Activated CD8-positive, alpha-beta memory T cell treated with anti-CD3 and anti-CD28 coated beads, Interleukin-2, amount 50 U/mL, for 24 hours (primary cell): ENCODE data around the gene KYNU.

Experiments used
- DNase-seq: peaks from one replicate; pipeline ENCODE4 v3.0.0-alpha.2; 2020; ENCODE audit errors: extremely low read depth

KYNU gene

DNA sequence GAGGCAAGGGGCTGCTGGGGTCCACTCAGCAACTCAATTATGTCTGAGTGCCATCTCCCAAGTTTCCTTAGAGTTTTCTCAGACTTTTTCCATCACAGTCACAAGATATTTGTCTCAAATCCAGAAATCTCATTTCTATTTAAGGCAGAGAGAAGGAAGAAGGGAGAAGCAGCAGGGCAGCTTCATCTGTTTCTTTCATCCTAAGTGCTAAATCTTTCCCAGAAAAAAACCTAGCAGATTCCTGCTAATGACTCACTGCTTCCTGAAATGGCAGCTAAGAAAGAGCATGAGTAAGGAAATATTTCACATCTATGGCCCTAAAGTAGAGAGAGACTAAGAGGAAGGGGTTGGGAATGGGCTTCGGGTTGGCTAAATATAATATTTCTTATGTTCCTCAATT is 88.0 kb downstream of the KYNU start:
- no peak for DNase-seq

DNA sequence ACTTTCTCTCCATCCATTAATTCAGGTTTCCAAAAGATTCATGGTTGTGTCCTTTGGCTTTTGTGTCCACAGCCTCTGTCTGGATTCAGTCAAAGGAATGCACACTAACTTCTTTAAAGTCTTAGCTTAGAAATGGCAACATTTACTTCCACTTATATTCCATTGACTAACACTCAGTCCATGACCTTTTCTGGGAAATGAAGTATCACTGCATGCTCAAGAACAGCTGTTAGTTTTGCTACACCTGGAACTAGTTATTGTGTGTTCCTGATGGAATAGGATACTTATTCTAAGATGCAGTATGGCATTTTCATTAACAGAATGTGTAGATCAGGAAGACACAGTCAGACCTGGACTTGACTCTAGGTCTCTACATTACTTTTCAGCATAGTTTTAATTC is 88.8 kb downstream of the KYNU start:
- no peak for DNase-seq

DNA sequence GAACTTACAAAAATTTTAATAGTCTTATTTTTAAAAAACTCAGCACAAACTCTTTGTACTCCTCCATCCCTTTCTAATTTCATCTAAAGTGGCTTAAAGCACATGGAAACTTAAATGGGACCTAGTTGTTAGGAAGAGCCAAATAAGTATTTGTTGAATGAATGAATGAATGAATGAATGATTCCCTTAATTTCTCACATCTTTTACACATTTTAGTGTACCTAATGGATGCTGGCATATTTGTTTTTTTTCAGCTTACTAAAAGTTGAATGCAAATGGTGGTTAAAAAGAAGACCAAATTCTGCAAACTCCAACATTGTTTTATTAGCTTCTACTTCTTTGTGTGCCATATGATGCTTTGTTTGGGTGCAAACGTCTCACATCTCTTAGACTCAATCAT is 89.6 kb downstream of the KYNU start:
- no peak for DNase-seq

DNA sequence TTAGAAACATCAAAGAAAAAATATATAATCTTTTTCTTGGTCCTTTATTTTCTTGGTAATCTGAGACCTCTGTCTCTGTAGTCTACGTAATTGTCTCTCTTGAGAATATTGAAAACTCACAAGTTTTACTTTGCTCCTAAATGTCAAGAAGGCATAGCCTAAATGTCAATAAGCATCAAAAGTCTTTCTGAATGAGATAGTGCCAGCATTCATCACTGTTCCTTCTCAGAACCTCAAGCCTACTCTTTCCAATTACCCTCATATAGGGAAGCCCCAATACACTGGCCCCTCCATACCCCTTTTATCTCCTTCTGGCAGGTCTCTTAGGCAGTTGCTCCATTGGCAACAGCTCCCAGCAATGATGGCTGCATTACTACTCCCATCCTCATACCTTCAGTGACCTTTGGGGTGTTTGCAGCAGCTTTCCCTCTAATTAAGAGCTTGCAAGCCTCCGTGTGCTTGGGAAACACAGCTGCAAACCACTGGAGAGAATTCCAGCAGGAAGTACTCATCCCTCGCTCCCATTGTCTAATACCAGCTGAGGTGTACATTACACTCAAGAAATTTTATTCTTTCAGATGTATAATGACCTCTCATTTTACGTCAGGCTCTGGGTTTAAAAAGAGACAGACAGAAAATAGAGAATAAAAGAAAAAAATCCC is 95.8 kb downstream of the KYNU start:
- DNase-seq: no peak

DNA sequence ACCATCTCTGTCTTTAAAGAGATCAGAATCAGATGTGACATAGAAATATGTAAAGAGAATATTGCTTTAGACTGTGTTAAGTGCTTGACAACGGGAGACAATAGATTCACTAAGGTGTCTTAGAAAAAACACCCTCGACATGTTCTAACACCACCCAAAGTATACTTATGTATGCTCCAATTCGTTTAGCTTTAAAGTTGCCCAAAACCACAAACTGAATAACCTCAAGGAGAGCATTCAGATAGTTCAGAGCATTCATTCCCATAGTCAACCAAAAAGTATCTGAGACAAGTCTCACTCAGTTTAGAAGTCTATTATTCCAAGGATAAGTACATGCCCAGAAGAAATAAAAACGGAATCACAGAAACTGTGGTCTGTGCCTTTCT is 96.4 kb downstream of the KYNU start:
- no peak for DNase-seq

DNA sequence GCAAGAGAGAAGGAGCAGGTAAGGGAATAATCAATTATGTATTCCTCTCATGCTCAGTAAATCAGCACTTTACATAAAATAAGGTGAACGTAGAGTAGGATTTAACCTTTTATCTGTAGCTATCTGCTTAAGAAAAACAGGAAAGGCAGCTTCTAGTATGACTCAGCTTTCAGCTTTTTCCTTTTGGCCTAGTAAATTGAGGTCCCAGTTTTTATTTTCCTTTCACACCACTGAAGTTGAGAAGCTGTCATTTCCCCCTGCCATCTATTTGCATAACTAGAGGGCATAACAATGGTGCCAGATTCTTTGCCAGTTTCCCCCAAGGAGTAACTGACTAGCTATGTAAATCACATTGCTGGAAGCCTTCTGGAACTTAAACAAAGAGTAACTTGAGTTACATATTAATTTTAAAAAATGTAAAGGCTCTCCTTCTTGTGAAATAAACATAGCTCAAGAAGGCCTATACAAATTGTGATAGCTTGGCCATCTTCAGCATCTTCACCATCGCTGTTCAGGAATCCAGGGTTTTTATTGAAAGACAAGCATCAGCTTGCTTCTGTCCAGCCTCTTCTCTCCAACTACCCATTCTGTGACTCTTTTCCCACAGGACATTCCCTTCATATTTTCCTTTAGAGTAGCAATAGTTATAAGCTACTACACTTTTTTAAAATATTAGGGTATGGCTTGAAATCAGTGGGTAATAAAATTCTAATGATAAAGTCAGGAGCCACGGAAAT is 97.0 kb downstream of the KYNU start:
- DNase-seq: no peak

DNA sequence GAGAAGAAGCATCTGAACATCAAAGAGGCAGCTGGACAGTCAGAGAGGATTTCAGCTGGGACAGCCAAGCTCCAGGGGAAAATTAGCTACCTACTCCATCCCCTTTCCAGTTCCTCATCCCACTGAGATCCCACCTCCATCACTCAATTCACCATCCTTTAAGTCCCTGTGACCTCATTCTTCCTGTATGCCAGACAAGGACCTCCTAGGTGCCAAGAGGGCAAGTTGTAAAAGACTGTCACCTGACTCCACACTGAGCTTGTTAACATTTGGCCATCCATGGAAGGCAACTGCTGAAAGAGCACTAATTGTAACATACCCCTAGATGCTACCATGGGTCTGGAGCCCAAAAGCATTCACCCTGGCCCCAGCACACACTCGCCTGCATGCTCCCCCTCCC is 97.8 kb downstream of the KYNU start:
- no peak for DNase-seq

DNA sequence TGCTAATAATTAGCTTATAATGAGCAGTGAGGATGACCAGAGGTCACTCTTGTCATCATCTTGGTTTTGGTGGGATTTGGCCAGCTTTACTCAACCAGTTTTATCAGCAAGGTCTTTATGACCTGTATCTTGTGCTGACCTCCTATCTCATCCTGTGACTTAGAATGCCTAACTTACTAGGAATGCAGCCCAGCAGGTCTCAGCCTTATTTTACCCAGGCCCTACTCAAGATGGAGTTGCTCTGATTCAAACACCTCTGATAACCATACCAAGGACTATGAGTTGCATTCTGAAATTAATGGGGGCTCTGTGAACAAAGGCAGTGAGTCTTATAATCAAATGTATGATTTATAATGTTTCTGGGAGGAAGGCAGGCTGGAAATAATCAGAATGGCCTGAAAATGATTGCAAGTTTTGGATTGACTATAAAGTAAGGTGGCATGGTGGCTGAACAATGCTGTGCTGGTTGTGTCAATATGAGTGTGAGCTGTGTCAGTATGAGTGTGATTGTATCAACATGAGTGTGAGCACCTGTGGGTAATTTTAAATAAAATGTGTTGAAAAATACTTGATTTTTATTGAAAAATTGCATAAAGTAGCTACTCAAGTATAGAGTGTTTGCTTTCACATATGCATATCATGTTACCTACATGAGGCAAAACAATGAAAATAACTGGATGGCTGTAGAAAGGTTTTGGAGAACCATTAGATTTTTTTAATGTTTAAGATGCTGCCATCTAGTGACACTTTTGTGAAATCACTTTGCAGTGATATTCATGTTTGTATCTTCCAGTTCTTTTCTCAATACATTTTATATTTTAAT is 103.0 kb downstream of the KYNU start:
- no peak for DNase-seq

DNA sequence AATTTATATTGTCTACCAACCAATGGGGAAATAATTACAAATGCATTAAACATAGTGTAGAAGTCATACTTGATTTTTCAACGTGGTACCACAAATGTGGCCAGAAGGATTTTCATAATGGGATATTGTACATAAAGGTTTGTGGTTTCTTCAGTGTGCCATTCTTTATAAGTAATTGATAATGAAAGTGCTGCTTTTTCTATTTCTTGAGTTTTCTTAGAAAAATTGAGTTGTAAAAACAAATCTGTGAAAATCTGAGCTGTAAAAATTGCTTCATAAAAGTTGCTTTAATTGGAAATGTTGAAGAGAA is 103.6 kb downstream of the KYNU start:
- DNase-seq: no peak

DNA sequence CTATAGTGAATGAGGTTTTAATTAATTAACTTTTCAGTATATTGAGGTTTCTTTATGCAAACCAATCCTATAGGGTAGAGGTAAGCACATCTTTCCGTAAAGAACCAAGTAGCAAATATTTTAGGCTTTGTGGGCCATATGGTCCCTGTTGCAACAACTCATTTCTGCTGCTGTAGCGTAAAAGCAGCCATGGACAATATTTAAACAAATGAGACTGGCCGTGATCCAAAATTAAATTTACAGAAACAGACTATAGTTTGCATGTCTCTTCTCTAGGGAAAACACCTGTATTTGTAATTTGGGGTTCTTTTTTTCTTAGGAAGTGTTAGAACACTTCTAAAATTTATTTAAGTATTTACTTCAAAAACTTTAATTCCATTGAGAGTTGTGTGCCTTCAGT is 104.3 kb downstream of the KYNU start:
- DNase-seq: no peak

DNA sequence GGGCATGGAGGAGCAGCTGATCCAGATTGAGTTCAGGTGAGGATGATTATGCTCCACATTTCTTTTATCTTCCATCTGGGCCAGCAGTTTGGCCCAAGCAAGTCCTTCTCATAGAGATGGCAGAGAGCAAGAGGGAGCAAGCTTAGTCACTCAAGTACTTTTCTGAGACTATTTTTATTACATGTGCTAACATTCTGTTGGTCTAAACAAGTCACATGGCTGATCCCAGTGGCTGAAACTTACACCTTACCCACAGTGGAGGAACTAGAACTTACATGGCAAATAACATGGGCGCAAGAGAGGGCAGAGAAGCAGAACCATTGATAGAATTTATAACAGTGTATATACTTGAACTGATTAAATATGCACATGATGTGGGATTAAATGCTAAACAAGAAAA is 105.7 kb downstream of the KYNU start:
- no peak for DNase-seq

DNA sequence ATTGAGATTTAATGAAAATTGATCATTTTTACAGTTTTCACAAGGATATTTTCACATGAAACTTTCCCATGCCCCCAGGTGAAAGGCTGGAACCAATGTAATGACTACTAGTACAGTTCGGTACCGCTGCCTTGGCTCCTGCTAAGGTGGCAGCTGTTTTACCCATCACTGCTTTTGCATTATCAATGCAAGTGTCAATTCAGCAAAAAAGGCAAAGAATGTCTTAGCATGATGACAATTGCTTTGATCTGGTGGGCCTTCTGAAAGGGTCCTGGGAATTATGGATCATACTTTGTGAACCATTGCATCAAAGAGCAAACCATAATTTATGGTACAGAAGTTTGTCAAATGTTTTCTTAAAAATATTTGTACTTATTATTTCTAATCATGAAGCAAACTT is 107.2 kb downstream of the KYNU start:
- DNase-seq: no peak

DNA sequence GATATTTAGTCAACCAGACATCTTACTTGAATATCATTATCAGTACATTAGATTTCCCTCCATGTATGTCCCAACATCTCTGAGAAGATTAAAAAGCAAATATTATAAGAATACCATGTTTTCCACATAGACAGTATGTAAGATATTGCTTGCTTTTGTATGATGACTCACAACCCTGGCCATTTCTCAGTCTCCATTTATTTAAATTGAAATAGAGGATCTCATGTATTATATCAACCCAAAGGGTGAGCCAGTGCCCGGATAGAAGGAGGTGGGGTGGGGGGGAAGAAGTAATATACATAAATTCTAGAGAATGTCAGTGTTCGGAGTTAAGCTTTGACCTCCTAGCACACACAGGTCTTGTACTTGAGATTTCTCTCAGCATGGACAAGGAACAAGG is 109.6 kb downstream of the KYNU start:
- DNase-seq: no peak

DNA sequence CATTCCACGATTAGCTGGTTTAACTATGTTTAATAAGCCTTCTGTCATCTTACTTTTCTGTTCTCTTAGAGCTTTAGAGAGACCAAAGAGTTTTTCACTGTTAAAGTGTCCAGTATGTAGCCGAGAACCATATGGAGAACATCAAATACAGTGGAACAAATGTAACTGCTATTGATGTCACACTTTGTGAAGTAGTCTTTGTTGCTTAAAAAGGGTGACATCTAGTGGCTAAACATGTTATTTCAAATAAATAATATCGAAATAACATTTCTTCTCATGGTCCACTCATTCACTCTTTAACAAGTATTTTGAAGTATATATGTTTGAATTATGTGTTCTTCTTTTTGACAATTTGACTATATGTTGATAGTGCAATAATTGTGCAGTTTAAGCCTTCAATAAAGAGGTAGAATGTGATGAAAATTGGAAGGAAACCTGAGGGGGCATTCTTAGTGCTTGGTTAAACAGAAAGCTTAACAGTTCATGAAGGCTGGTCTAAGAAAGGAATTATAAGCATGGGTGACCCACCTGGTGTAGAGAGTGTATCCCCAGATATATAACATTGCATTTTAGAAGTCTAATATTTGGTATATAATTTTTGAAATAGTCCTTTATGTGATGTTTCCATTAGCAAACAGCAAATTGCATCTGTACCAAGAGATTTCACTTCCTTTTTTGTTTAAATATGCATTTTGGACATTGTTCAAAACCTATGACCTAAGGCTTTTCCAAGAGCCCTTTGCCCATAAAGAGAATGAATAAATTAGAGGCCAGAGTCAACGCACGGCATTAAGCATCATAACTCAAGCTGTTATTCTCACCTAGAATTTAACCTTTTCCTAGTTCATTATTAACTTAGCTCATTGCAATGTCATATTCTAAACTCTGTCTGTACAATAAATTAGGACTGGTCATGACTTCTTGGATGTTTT is 112.1 kb downstream of the KYNU start:
- DNase-seq: no peak

DNA sequence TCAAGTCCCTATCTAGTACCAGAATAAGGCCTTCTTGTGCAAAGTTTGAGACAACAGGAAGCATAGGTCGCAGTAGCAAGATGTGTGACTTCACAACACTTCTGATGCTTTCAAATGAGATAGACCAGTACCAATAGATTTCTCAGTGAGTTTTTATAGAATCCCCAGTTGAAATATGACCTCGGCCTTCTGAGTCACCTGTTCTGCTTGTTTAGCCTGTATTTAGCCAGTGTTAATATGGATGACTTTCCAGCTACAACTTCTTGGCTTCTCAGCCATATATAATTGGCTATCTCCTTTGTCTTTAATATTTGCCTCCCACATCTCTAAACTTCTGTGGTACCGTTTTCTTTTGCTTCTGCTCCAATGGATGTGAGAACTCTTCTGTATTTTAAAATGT is 113.8 kb downstream of the KYNU start:
- no peak for DNase-seq

DNA sequence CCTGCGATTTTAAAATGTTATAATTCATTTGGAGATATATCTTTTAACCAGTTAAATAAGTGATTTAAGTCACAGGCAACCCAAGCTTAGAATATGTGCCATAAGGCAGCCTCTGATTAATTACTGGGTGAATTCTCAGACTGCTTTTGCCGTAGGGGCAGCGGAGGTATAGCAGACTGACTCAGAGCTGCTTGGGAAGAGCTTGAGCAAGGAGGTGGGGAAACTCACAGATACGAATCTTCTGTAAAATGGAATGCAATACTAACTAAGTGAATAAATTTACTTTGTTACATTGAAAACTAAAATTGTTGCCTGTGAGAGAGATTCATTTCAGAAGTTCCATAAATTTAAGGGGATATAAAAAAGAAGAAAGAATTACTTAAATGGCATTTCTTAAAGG is 115.4 kb downstream of the KYNU start:
- DNase-seq: no peak

DNA sequence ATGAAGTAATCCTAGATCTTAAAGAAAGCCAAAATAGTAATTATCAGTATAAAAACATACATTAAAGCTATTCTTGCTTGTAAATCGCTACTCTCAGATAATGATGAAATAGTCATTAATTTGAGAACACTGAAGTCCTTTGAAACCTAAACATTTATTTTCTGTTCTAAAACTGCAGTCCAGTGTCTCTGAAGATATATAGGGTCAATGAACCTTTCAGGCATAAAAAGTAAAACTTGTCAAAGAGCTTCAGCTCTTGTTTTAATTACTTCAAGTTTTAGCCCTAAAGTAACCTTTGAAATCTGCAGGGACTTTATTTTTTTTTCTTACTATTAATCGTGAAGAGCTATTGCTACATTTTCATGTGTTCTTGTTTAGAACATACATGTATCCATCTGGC is 116.3 kb downstream of the KYNU start:
- no peak for DNase-seq

DNA sequence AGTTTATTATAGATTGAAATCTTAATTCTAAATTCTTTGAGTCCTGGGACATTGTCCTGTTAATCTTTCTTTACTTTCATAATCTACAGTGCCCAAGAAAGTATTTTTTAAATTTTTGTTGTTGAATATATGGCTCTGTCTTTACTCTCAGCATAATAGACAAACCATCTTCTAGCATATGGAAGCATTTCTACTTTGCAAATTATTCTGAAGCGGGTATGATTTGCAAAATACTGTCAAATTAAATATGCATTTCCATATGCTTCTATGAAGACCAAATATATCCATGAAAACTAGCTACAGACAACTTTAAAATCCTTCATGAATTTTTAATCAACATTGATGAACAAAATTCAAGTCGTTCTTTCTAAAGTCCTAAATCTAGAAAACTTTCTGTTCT is 117.2 kb downstream of the KYNU start:
- no peak for DNase-seq

DNA sequence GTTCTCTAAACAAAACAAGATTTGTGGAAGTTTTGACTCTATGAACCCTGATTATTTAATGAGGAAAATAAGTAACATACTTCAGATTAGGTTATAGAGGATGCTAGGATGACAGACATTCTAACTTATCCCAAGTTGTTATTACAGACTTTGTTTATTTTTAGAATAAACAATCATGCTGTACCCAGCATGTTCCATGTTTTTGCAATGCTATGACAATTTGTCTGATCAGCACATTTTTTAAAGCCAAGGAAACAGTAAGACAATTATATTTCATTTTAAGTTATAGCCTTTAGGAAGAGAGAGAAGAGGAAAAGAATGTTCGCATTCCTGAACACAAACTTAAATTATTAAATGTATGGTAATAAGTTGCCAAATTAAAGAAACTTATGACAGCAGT is 119.8 kb downstream of the KYNU start:
- DNase-seq: no peak

DNA sequence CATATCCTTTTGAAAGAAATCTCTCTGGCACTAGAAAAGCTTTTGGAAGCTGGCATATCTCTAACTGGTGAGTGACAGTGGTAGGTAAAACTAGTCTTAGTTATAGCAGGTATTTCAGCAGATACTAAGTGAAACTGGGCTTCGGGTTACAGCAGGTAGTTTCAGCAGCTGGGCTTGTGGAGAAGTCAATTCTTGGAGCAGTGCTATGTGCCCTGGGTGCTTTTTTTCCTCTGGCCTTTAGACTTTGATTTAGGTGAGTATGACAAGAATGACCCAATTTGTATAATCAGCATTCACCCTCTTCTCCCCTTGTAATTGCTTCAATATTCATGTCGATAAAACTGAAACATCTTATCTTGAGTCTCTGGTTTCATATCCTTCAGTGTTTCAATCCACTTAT is 123.1 kb downstream of the KYNU start:
- DNase-seq: no peak

DNA sequence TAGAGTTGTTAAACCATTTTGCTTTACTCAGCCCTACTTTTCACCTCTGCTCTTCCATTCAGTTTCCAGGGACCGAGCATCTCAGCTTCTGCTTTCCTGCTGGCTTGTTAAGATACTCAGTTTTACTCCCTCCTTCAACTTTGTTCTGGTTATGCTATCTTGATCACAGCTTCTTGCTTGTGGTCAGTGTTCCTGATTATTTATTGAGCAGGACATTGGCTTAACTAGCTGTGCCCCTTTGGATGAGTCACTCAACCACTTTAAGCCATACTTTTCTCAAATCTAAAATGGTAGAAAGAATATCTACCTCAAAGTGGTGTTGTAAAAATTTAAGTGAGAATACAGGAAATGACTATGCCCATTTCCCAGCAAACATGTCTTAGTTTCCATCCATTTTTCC is 124.0 kb downstream of the KYNU start:
- no peak for DNase-seq

DNA sequence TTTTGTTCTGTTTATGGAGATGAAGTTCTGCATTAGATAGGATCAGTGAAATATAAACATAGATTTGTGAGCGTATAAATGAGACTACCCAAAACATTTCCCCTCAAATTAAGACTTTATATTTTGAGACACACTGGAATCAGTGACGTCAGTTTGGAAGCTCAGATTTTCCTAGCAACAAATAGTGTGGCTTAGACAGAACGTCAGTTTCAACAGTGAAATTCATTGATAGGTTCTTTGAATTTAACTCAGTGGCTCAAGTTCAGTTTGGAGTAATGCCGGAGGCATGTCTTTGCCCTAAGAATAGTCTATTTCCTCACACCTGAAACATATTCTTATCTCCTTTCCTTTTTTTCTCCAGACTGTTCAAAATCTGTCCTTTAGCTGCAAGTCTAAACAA is 138.2 kb downstream of the KYNU start:
- no peak for DNase-seq
